Hindlimb muscle (tissue), 1 donor: ENCODE data around the gene GAMT. TPM values are rescaled to one million over a fixed set of nuclear protein-coding genes. Genes with fewer than 3 reads are reported as not detected.

ENCODE experiments used
- DNase-seq: peaks from one replicate; pipeline ENCODE4 v3.0.0-alpha.2; 2013
- polyA plus RNA-seq: library from polyadenylated mRNA; unstranded; fragments of 120-200 nt; gene quantifications from one replicate; pipeline ENCODE4 v1.2.1, GENCODE V29; 2013; ENCODE audit not compliant: insufficient read length

GAMT gene
- polyA plus RNA-seq, 1 donor: 287 TPM

DNA sequence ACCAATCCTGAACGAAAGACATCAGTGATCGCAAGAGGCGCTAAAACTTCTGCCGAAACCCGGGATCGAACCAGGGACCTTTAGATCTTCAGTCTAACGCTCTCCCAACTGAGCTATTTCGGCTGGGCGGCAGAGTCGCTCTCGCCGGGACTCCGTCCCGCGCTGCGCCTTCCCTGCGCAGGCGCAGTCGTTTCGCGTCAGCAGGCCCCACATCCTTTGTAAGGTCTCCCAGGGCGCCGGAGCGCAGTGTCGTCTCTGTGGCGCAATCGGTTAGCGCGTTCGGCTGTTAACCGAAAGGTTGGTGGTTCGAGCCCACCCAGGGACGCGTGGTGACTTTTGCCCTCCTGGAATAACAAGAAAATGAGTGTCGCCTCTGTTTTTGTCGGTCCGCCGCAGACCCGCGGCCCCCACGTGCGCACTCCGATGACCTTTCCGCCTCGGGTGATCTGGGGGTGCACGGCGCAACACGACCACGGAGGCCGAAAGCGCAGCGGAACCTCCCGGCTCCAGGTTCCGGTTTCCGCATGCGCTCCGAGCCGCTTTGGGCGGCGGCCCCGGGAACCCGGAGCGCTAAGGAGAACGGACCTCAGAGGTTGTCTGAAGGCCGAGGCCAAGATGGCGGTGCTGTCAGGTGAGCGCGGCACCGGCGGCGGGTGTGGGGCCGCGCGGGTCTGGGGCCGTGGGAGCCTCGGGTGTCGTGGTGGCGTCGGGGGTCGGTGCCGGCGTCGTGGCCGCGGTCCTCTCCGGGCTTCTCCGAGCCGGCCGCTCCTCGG, 17.8 kb downstream of the GAMT start, which contains the start of gene NDUFS7:
TSS of gene NDUFS7 (plus strand) at position 596 of the 773 bp plus-strand sequence. CDS start at position 616, 20 bp downstream.
- DNase-seq: peak; percentile 94

DNA sequence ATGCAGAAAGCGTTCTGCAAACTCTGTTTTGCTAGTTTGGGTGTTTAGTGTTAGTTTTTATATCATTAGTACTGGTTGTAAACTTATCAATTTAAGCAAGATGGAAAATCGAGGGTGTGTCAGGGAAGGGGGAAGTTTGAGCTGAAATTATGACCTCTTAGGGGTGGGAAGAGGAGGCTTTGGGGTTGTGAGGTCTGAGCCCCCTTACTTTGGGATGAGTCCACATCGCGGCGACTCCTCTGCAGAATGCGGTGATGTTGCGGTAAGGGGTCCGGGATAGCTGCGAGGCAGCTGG, 18.4 kb downstream of the GAMT start:
- no peak for DNase-seq

DNA sequence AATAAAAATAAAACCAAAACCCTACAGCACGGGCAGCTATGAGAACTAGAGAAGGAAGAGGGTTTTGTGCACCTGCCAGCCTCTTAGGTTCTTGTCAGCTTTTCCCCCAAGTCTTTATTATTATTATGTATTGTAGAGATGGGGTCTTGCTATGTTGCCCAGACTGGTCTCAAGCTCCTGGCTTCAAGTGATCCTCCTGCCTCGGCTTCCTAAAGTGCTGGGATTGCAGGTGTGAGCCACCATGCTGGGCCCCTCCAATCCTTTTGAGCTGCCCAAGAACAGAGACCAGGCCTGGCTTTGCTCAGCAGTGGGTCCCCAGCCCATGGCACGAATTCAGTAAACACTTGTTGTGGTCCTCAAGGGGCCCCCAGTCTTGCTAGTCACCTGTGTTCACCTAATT, 19.1 kb downstream of the GAMT start:
- DNase-seq: no peak

DNA sequence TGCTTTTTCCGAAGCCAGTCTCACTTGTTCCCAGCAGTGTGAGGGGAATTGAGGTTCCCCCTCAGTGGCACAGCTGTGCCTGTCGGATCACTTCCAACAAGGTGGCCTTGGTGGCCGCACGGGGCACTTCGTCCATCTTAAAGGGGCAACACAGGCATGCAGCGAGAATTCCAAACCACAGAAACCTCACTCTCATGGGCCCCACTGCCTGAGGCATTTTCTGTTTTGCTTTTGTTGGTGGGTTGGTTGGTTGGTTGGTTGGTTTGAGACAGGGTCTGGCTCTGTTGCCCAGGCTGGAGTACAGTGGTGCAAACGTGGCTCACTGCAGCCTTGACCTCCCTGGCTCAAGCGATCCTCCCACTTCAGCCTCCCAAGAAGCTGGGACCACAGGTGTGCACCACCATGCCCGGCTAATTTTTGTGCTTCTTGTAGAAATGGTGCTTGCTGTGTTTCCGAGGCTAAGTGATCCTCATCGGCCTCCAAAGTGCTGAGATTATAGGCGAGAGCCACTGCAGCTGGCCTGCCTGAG, 21.3 kb downstream of the GAMT start:
- DNase-seq: no peak

DNA sequence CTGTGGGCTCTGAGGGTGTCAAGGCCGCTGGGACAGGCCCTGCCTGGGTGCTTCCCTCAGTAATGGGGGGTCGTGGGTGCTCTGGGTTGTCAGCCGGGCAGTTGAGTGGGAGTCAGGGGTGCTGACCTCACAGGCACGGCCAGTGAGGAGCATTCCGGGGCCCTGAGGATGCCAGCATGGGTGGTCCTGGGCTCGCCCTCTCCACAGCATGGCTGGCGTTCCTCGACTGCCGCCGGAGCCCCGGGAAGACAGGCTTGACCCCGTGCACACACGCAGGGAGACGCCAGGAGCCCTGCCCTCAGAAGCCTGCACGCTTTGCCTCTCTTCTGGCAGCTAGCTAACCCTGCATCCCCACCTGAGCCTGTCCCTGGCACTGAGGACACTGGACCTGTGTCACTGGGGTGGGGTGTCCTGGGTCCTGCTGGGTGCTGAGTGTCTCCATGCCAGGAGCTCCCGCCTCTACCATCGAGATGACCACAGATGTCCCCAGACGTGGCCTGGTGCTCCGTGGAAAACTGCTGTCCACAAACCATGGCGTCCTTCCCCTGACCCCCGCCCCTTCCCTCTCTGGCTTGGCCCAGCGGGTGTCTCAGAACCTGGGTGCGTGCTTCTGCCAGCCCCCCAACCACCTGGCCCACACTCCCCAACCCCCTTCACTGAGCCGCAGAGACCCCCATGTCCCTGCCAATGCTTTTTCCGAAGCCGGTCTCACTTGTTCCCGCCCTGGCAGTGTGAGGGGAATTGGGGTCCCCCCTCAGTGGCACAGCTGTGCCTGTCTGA, 22.0 kb downstream of the GAMT start:
- no peak for DNase-seq

DNA sequence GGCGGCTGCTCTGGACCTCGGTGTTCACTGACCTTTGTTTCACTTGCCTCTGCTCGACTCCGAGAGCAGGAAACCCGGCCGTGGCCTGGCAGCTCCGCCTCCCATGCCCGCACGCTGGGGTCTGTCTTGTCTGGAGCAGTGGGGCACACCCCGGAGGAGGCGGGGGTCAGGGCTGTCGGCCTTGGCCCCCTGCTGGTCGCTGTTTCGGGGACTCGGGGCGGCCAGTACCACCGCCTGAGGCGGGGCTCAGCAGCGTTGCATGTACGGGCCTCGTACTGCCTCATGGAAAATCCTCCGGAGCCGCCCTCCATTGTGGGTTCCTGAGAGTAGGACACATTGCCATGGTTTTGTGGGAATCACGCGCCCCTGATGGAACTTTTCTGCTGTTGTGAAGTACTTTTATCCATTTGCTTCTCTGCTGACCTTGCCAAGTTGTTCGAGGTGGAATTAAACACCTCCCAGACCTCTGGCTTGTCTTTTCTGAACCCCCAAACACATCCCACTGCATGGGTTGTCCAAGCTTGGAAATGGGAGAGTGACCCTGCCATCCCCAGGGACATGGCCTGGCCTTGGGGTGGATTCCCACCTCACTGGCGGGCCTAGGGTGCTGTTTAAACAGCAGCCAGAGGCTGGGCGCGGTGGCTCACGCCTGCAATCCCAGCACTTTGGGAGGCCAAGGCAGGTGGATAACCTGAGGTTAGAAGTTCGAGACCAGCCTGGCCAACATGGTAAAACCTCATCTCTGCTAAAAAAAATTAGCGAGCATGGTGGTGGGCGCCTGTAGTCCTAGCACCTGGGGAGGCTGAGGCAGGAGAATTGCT, 23.2 kb downstream of the GAMT start:
- no peak for DNase-seq

DNA sequence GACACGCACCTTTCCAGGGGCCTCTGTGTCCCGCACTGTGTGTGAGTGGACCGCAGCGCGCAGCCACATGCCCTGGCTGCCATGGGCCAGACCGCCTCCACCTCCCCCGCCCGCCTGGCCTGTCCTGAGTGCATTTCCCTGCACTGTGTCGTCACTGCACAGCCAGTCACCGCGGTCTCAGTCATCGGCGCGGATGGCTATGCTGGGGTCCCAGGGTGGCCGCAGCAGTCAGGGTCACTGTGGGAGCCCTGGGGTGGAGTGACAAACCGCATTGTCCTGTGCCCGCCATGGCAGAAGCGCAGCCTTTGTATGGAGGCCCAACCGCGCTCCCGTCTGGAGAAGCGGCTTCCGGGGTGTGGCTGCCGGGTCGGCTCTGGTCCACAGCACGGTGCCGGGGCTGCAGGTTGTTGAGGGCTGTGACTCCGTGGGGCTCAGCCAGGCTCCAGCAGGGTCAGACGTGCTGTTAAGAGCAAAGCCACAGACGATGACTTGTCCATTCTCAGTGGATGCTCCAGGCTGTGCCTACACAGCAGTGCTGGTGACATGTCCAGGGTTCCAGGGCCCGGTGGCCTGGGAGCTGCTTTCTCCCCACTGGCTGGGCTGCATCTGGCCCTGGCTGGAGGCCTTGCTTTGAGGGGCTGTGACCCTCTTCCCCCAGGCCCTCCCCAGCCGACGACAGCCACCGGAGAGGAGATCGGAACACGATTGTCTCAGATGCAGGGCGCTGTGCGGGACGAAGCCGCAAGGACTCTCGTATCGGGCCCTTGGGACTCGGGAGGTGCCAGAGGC, 24.0 kb downstream of the GAMT start:
- no peak for DNase-seq

DNA sequence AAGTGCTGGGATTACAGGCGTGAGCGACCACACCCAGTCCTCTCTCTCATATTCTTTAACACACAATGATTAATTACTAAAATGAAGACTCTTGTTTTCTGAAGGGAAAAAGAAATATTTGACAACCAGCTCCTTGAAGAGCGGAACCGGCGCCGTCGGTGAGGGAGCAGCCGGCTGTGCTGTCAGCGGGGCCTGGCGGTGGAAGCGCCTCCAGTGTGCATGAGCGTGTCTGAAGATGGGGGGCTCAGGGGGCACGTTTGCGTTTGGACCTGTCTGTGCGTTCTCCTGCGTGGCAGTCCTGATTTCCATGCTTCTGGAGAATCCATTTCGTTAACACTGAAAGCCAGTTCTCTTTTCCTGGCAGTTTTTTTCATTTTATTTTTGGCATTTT, 24.9 kb downstream of the GAMT start:
- DNase-seq: no peak

DNA sequence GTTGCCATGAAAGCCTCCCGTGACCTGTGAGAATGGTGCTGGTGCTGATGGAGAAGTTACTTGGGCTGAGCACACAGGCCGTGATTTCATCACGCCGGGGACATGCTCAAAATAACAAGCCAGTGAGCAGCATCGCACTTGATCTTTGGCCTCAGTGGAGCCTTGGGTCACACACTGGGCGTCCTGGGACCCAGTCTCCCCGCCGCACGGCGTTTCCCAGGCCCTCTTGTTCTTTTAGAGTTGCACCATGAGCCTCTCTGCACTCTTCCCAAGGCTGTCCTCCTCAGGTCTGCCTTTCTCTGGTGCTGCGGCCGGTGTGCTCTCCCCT, 27.1 kb downstream of the GAMT start:
- no peak for DNase-seq

DNA sequence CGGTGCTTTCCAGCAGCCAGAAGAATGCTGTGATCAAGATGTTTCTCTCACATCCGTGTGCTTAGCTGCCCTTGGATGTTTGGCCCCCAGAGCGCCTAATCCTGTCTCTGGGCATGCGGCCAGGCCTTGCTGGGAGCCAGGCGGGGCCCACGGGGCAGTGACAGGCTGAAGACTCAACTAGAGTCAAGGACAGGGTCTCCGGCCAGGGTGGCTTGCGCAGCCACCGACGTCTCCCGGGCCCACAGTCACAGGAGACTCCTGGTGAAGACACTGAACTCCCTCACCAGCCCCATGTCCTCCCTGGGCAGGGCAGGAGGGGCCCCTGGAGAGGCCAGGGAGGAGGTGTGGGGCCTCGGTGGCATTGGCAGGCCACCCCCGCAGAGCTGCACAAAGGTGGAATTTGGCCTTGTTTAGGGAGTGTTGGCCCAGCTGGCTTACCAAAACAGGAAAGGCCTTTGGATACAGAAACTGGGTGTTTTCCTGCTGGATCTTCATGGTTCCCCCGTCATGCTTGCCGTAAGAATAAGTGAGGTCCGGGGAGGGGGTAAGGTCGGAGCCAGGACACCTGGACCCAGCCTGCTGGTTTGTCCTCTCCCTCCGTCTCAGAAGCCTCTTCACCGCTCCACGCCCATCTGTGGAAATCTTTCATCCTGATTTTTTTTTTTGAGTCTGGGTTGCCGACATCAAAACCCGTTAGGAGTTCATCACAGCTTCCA, 27.6 kb downstream of the GAMT start:
- no peak for DNase-seq

DNA sequence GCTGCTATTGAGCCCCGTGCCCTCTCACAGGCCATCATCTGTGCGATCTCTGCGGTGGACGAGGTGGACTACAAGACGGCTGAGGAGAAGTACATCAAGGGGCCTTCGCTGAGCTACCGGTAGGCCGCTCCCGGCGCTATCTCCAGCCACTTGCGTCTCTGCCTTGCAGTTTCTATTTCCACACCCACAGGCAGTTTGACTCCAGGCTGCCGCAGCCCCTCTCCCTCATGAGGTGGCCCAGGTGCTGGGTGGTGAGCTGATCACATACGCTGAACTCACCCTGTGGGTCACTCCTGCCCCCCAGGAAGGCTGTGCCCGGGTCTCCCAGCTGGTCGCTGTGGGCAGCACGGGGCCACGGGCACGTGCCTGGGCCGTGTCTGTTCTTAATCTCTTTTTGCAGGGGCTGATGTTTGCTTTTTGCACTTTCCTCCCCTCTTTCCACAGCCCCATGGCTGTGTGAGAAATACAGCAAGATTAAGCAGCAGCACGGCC, 28.3 kb downstream of the GAMT start:
- DNase-seq: no peak

DNA sequence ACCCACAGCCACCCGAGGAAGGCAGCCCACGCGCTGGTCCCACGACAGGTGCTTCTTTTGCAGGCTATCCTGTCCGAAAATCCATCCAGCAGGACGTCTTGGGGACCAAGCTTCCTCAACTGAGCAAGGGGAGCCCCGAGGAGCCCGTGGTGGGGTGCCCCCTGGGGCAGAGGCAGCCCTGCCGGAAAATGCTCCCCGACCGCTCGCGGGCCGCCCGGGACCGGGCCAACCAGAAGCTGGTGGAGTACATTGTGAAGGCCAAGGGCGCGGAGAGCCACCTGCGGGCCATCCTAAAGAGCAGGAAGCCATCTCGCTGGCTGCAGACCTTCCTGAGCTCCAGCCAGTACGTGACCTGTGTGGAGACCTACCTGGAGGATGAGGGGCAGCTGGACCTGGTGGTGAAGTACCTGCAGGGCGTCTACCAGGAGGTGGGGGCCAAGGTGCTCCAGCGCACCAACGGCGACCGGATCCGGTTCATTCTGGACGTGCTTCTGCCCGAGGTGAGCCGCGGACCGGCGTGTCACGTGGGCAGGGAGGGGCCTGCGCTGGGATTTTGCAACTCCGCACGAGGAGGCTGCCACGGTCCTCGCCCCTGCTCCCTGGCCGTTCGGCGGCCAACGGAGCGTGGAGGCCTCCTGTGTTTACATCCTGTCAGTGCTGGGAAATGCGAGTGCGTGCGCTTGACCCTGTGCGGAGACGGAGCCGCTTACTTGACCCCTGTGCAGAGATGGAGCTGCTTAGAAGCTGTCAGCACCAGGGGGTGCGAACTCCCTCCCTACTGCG, 30.6 kb downstream of the GAMT start:
- DNase-seq: no peak

DNA sequence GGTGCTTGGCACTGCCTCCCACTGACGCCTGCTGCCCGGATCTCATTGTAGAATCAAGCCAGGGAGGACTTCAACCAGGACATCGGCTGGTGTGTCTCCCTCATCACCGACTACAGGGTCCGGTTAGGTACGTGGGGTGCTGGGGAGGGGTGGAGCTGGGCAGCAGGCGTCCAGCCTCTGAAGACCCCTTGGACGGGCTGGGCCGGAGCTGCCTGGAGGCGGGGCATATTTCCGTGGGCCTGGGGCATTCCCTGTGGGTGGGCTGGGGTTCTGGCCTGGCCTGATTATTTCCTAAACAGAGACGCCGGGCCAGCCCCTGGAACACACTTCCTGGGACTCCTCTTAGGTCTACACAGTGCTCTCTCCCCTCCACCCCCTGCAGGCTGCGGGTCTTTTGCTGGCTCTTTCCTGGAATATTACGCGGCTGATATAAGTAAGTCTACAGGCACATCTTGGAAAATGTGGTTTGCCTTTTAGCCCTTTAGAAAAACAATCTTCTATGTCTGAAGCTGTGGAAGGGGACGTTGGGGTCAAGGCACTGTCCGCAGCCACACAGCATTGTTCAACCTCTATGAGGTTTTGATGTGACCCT, 32.0 kb downstream of the GAMT start:
- no peak for DNase-seq

DNA sequence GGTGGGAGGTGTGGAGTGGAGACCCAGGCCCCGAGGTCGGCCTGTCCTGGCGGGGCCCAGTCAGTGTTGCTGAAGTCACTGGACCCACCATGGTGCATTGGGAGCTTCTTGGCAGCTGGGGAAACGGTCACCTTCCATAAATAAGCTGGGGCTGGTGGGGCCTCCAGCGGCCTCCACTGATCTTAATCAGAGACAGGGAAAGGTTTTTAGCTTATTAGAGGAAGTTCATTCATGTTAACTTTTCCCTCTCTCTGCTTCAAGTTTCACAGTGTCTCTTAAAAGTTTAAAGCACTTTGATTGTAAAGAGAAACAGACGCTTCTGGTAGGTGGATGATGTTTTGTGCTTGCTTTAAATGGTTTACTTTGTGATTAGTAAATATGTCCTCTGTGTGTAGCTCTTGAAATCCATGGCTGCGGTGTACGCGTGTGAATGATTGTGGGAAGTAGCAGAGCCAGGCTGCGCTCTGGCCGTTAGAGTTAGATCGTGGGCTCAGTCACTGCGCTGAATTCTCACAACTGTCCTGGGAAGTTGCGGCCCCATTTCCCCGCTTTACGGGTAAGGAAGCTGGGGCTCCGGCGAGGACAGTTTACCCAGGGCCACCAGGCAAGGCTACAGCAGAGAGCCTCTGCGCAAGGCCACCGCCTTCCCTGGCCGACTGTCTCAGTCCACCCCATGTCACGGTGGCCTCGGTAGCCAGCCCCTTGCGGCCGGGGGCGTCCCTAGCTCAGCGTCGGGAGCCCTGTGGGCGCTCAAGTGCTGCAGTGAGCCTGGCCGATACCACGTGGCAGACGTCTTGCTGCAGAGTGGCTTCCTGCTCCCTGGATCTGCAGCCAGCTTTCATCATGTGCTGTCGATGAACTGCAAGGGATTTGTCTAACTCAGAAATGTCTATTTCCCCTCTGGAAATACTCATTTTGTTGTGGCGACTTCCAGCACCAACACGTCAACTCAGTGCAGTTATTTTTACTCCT, 34.2 kb downstream of the GAMT start:
- DNase-seq: no peak

DNA sequence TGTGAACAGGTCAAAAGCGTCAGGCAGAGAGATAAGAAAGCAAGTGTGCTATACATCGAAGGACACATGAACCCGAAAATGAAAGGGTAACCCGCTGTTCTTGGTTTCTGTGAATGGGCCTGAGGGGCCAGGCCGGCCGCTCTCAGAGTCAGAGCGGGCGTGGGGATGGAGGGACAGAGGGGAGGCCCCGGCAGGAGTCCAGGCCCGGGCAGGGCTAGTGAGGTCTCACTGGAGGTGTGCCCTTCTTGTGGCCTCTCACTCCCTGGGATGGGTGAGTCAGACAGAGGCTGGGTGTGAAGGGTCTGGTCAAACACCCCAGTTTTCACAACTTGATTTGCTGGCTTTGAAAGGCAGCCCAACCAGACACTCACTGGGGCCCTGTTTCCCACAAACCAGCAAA, 35.0 kb downstream of the GAMT start:
- no peak for DNase-seq

DNA sequence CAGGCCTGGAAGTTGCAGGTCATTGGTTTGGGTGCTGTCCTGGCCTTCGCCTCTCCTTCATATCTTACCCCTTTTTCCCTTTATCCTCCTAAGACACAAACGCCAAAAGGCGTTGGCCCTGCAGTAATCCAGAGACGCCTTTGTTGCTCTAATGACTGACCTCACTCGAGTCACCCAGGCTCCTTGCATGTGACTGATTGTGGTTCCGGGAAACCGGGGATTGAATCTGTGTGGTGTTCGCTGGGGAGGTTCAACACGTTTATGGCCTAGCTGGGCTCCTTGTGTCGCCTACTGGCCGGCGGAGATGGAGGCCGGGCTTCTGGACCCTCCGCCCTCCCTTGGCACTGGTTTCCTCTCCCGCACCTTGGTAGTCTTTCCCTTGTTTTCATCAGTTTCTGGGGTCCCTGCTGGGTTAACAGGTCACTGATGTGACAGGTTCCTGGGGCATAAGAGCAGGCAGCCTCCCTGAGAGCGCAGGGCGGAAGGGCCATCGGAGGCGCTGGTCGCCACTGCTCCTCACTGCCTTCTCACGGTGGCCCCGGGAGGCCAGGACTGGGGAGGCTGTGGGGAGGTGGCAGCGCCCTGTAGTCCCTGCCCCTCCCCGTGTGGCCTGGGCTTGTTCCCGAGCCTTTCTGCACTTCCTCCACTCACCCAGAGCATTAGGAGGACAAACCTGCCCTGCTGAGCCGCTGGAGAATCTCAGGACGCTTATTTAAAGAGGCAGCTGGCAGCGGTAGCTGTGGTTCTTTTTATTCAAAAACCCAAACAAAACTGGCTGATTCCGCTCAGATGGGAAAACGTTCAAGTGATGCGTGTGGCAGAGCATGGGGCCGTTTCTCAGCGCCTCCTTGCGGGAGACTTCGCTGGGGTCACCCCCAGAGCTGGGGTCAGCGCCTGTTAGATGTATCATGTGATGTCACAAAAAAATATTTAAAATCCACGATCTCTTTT, 35.7 kb downstream of the GAMT start:
- no peak for DNase-seq

DNA sequence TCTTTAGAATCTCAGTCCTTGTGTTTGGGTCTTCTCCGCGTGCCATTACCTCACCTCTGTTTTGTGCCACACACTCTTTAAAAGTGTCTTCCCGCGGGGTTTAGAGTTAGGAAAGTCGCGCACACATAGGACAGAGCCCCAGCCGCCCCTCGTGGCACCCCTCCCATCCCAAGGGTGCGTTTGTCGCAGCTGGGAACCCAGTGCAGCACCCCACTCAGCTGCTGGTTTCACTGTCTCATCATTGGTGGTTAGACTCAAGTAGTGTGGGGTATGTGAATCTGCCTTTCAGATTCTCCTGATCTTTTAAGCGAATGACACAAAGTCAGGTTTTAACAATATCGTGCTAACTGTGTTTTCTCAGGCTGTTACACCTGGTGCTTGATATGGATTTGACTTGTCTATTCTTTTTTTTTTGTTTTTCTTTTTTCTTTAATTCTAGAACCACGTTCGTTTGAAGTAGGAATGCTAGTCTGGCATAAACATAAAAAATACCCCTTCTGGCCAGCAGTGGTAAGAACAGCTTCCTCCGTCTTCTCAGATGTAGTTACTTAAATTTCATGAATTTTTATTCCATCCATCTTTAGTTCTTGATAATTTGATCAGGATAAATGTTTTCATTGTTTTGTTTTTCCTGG, 37.2 kb downstream of the GAMT start:
- DNase-seq: no peak
